GM21529 (cell line): ENCODE measurements around the gene UVRAG.

Experiments used
- ATAC-seq: cut with Tn5 transposase; IDR thresholded peaks from one replicate; pipeline ENCODE4 v1.9.1; 2021; ENCODE audit not compliant: unreplicated experiment

Gene UVRAG

DNA sequence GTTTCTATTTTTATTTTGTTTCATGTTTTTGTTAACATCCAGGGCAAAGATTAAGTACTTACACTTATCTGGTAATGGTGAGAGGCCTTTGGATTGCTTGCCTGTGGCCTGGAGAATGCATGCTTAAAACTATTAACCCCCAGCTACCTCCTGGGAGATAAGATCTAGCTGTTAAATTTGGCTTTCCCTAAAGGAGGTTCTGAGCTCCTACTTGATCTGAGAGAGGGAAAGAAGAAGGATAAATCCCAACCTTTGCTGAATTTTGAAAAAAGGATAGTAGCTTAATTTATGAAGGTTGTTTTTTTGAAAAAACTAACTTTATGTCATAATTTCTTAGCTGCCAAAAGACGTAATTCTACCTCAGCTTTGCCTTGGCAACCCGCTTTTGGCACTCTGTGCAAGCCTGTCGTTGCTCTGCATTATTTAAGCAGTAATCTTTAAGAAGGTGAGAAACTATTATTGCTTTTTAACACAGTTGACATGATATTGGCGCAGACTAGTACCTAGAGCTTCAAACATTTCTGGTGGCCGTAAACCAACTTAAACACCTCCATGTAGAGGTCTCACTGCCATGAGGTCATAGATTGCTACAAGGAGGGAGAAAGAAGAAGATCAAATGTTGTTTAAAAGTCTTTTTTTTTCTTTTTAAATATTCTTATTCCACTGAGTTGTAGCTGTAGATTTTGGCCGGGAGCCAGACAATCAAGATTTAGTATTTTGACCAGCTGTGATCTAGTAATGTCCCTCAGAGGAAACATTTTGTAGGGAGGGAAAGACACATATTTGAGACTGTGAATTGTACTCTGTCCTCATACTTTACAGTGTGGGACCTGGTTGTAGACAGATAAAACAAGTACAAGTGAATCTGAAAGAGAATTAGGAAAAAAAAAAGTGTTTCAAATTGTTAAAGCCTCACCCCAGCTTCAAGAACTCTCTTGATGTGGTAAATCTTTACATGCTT, 316.9 kb downstream of the UVRAG start:
- no peak for ATAC-seq

DNA sequence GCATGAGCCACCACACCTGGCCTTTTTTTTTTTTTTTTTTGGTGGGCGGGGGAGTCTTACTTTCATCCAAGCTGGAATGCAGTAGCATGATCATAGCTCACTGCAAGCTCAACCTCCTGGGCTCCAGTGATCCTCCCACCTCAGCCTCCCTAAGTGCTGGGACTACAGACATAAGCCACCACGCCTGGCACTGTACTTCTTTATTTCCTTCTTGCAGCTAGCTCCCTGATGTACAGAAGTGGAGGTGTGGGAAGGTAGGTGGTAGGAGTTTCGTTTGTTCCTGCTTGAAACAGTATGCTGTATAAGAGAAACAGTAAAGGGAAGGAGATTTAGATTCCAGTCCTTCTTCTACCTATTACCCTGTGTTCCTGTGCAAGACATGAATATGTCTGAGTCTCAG, 319.2 kb downstream of the UVRAG start:
- no peak for ATAC-seq

DNA sequence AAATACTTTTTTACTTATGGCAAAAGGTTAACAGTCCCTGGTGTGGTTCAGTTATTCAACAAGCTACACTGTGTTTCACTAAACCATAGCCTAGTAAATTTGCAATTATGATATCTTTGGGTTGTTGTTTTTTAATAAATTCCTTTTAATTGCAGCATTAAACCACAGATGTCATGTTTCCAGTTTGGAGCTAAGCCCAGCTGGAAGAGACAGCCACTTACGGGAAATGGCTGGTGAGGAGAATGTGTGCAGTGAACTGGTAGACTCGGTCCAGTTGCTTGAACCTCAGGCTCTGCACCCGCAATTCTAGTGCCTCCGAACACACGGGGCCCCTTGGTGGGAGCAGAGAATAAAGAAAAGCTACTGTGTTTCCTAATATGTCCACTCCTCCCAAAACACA, 320.5 kb downstream of the UVRAG start:
- ATAC-seq = no peak

DNA sequence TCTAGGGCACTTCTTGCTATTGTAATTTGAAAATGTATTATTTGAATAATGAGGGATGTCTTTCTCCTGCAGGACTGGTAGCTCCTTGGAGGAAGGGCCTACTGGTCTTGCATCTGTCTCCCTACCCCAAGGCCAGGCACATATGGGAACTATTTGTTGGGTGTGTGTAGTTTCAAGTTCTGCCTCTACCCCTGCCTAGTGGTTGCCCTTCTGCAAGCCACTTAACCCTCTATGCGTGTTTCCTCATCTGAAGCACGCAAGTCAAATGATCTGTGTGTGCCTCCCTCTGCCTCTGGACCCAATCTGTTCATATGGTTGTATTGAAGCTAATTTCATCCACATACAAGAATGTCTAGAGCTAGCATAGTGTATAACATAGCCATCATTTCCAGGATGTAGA, 324.3 kb downstream of the UVRAG start:
- ATAC-seq = no peak

DNA sequence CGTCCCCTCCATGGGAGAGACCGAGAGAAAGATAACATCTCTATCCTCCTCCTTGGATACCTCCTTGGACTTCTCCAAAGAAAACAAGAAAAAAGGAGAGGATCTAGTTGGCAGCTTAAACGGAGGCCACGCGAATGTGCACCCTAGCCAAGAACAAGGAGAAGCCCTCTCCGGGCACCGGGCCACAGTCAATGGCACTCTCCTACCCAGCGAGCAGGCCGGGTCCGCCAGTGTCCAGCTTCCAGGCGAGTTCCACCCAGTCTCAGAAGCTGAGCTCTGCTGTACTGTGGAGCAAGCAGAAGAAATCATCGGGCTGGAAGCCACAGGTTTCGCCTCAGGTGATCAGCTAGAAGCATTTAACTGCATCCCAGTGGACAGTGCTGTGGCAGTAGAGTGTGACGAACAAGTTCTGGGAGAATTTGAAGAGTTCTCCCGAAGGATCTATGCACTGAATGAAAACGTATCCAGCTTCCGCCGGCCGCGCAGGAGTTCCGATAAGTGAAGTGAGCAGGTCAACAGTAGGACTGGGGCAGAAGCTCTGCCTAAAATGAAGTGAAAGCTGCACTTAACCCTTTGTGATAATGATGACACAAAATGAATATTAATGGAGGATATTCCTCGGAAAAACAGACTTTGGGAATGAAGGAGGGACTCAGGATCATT, 326.0 kb downstream of the UVRAG start:
- no peak for ATAC-seq

DNA sequence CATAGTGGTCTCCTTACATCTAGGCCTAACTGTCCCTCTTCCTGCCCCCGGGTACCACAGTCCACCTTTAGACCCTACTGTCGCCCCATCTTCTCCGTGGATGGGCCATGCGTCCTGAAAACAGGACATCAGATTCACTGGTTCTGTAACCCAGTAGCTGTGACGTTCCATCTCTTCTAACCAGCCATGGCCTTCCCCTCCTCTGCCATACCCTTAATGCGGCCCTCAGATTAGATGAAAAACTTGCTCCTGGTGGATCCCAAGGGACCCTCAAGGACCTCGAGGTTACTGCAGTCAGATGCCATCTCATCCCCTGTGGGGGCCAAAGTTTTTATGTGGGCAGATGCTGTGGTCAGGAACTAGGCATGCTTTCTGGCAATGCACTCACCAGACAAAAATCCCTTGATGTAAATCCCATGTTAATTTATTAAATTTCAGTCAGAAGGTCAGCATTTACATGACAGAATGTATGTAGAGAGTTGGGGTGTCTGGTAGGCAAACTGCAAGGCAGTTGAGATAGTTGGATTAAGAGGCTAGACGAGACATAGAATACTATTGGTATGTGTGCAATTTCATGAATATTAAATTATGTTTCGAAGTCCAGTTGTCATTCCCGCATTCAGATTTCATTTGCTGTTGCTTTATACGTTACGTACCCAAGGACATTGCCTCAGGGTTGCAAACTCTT, 327.0 kb downstream of the UVRAG start:
- no peak for ATAC-seq

DNA sequence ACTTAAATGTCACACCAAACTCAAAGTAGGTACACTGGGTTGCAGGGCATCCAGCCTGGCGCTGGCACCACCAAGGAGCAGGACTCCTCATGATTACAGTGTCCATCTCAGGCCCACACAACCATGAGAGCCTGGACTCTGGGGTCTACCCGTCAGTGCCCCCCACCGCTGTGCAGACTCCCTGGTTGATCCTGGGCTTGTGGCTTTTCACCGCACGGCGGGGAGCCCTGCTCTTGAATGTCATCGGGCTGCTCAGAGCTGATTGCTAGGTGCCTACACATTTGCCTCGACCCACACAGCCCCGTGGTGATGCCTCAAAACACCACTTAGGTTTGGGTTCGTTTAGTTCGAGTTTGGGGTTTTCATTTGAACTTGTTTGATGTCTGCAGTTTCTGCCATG, 328.3 kb downstream of the UVRAG start:
- ATAC-seq = no peak

DNA sequence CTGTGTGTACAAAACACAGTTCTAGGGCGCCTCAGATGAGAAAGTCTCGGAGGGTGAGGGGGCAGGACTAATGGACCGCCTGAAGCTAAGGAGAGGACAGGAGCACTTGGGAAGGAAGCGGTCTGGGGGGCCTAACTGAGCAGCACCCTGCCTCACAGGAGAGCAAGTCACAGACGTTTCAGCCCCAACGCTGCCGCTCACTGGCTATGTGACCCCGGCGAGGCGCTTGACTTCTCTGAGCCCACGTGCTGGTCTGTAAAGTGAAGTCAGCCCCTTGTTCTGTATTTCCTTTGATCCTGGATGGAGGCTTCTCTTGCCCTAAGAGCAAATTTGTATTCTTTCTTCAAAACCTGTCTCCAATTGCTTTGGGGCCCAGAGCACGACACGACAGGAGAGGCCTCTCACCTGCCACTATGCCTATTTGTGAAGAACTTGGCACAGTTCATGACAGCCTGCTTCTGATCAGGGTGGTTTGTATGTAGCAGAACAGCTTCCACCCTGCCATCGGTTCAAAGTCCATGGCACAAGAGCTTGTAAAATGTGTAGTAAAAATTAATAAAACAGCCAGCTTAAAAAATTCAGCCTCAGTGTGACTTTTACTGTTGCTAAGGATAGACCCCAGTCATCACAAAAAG, 332.2 kb downstream of the UVRAG start:
- ATAC-seq = no peak

DNA sequence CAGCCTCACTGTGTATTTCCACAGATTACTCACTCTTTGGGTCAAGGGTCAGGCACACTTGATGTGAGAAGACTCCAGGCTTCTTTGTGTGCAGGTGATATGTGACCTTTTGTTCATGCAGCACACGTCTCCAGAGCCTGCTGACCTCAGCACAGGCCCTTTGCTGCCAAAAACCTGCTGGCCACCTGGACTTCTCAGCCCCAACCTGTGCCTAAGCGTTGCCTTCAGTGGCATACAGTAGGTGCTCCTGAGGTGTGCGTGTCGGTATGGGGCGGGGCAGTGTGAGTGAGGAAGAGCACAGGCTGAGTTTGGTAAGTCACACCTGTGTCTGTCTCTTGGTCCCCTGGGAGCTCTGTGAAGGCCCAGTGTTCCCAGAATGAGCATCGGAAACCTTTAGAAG, 333.2 kb downstream of the UVRAG start:
- ATAC-seq = no peak

DNA sequence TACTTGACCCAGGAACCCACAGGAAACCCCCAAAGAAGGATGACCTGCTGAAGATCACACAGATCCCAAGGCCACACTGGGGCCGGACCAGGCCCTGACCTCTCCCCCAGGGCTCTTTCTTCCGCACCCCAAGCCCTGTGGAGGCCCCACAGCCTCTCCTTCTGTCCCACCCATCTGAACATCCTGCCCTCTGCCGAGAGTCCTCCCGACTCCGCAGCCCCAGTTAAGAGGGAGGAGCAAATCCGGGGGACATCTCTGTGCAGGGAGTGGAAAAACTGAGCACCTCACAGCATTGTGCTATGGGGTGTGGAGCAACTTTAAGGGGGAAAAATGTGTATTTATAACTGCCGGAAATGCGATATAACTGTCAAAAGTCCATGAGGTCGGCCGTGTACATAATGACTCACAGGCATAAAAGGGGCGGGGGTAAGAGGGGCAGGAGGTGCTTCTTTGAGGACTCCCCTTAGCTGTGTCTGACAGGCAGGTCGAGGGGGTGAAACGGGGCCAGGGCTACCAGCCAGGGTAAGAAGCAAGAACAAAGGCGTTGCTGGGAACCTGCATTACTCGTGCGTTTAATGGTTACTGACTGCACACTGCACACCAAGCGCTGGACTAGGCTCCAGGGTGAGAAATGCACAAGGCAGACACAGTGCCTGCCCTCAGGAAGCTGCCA, 334.1 kb downstream of the UVRAG start:
- no peak for ATAC-seq

DNA sequence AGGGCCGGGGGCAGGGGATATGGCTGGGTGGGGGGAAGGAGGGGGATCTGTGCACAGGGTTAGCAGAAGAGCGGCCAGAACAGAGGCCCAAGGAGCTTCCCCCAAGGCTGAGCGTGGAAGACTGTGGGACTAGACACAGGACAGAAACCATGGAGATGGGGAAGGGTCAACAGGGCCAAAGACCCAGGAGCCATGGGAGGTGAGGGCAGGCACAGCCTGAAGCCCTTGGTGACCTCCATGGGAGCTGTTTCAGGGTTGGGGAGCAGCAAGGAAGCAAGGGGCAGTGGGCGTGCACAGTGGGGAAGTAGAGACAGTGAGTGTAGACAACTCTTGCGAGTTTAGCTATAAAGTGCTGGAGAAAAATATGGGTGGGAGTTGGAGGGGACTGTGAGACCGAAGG, 334.7 kb downstream of the UVRAG start:
- no peak for ATAC-seq

DNA sequence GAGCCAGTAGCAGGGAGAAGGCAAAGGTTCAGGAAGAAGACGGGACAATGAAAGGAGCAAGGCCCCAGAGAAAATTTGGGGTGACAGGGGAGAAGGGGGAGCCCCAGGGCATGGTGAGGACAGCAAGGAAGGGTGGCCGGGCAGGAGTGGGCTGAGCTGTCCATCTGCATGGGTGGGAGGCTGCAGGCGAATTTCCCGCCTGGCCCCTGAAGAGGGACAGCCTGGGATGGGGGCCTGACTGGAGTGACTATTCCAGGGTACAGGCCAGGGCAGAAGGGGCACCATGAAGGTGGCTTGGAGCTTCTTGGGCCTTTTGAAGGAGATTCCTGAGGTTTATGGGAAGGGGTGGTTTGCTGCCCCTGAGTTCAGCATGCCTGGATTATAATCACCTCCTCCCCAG, 335.1 kb downstream of the UVRAG start:
- no peak for ATAC-seq

DNA sequence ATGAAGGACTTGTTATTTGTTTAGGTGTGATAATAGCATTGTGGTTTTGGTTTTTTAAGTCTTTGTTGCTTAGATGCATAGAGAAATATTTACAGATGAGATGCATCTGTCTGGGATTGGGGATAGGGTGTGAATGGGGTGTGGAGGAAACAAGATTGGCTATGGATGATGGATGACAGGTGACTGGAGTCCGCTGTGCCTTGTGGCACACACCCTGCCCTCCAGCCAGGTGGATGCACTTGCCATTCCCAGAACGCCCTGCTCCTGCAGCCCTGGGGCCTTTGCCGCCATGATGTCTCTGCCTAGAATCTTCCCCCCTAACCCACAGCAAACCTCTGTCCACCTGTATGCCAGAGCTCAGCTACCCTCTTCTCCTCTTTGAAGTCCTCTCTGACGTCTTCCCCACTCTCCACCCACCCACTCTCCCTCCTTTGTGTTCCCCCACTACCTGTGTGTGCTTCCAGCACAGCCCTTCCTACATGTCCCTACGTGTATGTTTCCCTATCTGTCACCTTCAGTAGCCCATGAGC, 336.6 kb downstream of the UVRAG start:
- no peak for ATAC-seq

DNA sequence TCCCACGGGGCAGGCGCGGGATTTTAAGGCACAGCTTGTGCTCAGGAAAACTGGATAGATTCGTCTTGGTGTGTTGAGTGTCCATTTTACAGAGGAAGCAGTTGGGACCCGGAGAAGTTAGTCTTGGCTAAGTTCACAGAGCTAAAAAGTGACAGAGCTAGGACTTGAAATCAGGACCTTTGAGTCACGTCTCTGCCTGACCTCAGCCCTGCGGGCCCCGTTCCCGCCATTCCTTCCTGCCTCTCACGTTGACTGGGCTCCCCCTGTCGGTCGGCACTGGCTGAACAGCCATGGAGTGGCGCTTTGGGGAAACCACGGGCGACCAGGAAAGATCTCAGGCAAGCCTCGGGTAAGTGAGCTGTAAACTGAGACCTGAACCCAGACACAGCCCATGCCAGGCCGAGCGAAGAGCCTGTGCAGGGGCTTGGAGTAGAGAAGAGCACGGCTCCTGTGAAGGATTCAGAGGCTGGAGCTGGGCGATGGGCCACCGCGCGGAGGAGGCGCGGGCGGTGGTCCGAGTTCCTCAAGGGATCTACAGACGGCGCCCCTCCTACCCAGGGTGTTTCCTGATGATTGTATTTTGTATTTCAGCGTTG, 337.2 kb downstream of the UVRAG start:
- ATAC-seq = peak; percentile 74

DNA sequence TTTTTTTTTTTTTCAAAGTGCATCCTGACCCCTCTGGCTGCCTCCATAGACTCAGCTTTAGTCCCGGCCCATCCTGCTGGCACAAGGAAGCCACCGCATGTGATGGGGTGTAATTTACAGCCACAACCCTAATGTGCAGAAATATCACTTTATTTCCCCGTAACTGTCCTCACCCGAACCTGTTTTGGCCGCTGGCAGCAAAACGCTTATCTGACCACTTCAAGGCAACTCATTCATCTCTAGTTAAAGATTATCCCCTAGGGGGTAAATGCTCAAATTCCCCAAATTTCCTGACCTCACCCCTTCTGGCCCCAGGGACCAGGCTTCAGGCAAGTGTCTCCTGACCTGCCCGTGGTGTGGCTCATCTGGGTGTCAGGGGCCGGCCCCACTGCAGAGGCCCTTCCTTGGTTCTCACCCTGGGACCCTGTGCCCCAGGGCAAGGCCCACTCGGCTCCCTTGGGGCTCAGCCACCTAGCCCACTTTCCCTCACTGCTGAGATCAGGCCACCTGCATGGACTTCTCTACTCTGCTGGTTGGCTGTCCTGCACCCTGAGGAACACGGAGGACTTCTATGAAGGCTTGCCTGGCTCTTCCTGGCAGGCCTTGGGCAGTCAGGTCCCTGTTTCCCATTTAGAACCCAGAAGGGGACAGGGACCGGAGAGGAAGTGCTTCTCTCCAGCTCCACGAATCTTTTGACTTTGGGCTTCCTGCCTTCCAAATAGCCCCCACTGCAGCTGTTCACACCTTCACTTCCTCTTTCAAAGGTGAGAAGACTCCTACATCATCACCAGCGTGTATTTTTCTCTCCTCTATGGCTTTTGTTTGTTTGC, 337.9 kb downstream of the UVRAG start:
- peak; percentile 54 for ATAC-seq

DNA sequence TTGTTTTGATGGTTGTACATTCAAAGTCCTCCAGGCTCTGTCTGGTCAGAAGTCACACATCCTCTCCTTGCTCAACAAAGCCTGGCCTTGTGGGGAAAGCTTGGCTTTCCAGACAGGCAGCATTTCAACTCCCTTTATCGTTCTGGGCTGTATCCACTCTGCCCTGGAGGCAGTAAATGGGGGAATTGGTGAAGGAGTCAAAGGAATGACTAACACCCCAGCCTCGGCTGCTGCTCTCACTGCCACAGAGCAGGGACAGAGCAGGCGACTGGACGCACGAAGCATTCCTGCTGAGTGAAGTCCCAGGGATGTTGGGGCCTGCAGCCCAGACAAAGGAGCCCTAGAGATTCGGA, 338.5 kb downstream of the UVRAG start:
- peak; percentile 8 for ATAC-seq

DNA sequence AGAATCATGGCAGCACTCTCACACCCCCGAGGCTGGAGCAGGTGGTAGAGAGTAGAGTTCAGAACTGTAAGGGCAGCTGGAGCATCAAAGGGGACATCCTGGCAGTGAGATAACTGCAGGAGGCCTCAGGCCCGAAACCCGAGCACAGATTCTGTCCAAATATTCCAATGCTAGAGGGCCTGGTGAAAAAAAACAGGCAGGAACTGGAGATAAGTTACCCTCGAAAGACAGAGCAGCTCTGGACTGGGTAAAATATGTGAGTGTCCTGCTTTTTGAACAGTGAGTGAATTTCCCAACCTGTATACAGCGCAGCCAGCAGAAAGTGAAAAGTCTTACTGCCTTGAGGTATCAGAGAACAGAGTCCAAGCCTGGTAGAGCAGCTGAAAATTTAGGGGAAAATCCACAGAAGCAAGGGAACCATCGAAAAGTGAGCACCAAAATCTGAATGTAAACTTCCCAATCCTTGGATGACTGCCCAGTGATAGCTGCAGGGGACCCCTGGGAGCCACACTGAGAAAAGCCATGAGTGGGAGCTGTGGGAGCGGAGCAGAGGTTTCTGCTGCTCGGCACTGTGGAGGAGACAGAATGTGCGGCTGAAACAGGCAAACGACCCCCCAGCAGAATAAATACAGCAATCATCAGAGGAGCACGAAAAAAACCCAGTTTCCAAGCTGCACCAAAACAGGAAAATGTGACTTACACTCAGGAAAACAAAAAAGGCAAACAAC, 340.7 kb downstream of the UVRAG start:
- ATAC-seq = no peak

DNA sequence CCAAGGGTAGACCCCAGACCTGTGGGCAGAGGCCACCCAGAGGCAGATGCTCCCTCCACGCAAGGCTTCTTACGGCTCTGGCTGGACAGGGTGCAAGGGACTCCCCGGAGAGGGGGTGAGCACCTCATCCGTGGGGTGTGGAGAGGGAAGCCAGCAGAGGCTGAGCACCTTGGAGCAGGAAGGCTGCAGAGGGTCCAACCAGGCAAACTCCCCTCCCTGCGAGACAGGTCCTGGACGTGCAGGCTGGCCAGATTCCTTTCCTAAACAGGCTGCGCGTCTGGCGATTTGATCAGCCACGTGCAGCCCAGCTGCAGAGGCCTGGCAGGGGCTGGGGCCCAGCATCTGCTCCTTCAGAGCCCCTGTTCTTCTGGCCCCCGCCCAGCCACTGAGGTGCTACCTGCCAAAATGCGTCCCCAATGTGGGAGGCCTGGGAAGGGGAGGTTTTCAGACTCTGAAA, 342.0 kb downstream of the UVRAG start:
- no peak for ATAC-seq

DNA sequence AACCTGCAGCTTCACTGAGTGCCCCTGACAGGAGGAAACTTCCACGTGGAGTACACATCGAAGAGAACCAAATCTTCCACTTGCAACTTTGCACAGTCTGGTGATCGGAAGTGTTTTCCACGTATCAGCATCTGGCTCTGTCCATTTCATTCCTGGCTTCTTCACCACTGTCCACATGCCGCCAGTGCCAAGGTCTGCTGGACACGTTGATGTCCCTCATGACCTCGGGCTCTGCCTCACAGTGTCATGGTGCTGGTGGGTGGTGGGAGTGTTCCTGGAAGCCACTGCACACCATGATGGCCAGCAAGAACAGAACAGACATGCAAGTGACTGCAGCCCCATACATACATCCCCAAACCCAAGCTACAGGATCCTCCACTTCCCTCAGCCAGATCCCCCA, 342.9 kb downstream of the UVRAG start:
- no peak for ATAC-seq
